OCI-LY1 (cell line): ENCODE results near the gene ALG3.

Source experiments
- EZH2 ChIP-seq: fragments of 200-600 bp; sonication (generic), shearing (Covaris generic); IDR thresholded peaks from 2 replicates; pipeline ENCODE4 v1.8.0; 2017; ENCODE audit warnings: borderline replicate concordance, mixed run types, mild to moderate bottlenecking, antibody characterized with exemption, low read length, moderate library complexity, mixed read lengths
- TF ChIP-seq, protein P1 (sequence below): fragments of 200-600 bp; sonication (generic), shearing (Covaris generic); IDR thresholded peaks from 2 replicates; pipeline ENCODE4 v1.5.1; 2017; ENCODE audit warnings: mild to moderate bottlenecking, antibody characterized with exemption, low read length, moderate library complexity, mixed read lengths

DNA sequence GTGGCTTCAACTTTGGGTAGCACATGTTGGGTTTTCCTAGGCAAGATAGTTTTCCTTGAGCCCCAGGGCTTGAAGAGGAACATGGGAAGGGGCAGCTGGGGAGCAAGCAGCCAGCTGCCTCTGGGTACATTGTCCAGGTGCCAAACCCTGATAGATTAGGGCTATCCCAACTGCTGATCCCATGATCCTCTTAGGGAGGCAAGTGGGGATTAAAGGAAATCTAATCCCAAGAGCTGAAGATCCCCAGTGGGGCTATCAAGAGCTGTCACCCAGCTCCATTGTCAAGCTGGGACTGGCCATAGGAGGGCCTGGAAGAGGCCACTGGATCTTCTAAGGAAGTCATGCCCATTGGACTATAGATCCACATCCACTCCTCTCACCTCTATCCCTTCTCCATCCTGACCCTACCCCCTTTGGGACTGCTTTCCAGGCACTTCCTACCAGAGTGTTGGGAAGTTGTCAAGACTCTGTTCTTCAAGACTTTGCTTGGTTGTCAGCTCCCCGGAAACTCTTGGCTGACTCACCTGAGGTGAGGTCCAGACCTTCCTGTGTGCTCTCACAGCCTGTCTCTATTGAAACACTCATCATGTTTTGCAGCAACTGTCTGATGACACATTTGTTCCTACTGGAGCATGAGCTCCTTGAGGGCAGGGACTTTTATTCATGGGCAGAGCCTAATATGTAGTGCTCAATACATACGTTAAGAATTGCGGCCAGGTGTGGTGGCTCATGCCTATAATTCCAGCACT lies 6.7 kb upstream of the ALG3 start:
- TF ChIP-seq, protein P1, sequence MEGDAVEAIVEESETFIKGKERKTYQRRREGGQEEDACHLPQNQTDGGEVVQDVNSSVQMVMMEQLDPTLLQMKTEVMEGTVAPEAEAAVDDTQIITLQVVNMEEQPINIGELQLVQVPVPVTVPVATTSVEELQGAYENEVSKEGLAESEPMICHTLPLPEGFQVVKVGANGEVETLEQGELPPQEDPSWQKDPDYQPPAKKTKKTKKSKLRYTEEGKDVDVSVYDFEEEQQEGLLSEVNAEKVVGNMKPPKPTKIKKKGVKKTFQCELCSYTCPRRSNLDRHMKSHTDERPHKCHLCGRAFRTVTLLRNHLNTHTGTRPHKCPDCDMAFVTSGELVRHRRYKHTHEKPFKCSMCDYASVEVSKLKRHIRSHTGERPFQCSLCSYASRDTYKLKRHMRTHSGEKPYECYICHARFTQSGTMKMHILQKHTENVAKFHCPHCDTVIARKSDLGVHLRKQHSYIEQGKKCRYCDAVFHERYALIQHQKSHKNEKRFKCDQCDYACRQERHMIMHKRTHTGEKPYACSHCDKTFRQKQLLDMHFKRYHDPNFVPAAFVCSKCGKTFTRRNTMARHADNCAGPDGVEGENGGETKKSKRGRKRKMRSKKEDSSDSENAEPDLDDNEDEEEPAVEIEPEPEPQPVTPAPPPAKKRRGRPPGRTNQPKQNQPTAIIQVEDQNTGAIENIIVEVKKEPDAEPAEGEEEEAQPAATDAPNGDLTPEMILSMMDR = no peak
- TF ChIP-seq EZH2 = no peak
